DMS53 treated with DMSO at 0.1 percent for 48 hours (cell line): ENCODE data around the gene PRKCB.

Source experiments
- DNase-seq: peaks from one replicate; lab custom pipeline; 2025; ENCODE audit not compliant: unreplicated experiment; lab: John Stamatoyannopoulos, UW

Gene PRKCB

DNA sequence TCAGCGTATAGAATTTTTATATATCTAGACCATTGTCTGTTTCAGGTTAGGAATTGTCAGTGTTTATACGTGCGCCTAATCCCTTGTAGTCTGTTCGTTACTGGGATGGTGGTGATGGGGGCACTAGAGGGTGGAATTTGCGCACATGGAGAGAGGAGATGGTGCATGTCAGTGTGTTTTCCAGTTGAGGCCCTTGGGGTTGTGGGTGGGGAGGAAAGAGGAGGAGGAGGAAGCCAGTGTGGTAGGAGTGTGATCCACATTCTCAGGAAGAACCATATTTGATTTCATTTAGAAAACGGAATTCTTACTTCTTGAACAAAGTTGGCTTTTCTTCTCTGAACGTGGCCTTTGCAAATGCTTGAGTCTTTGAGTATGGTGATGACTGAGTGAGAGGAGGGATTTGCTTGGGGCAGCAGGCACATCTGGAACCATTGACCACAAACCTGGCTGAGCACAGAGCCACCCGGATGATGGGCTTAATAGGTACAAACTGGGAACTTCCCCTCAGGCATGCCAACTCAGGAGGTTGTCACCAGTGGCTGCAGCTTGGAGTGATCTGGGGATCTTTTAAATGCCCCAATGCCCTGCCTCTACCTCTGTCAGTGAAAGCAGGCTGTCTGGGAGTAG lies 98.9 kb downstream of the PRKCB start:
- DNase-seq: no peak

GRCh38 chr16:23940111-23940510 lies 104.3 kb downstream of the PRKCB start:
- no peak for DNase-seq

- DNase-seq: no peak
Observed at GRCh38 chr16:23941025-23941424, 105.2 kb downstream of the PRKCB start.

DNA sequence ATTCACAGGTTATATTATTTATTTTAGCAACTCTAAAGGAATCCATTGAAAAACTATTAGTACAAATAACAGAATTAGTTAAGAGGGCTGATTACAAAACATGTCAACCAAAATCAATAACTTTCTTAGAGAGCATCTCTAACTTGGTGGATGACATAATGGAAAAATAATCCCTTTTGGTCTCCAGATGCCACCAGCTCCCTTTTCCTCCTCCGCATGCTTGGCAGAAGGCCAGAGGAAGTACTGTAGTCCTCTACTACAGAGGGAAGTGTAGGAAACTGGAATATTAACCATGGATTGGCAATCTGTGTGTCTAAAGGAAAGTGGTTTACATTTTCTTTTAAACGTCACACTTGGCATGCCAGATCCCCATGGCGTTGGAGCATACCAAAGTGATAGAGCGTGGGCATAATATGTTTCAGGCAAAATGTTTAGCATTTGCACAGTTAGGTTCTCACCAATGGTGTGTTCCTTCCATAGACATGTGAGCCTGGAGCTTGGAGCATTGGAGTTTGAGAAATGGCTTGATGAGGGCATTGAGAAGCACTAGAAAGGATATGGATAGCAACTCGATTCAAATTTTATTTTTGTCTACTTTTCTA lies 106.3 kb downstream of the PRKCB start:
- DNase-seq: no peak

DNA sequence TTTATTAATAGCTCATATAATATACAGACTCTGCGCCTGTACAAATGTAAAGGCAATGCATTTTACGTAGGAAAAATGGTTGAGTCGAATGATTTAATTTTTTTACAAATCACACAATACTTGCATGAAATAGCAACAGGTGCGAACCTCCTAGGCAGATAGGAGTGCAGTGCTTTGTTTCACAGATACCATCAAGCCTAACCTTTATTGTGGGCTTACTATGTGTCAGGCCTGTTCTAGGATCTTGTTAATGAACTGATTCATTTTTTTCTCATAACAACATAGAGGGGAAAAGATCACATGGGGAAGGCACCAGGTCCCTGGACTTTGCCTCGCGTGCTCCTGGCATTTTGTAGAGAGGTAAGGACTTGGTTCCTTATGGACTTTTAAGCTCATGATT lies 107.8 kb downstream of the PRKCB start:
- no peak for DNase-seq

GRCh38 chr16:23944381-23944780 lies 108.6 kb downstream of the PRKCB start:
- no peak for DNase-seq

DNA sequence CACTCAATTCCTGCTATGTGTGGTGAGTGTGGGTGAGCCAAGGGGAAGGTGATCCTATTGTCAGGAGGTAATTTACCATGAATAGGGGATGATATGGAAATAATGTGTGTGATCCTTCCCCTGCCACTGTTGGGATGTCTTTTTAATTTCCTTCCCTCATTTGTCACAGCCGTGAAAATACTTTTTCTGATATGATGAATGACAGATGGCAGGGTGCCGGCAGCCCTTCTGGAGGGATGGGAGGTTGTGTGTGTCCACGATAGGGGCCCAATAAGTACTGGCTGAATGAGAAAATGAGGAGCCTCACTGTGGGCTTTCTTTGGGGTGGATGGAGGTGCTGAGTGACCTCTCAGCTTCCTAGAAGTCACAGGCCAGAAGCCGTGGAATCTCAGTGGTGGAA lies 109.5 kb downstream of the PRKCB start:
- no peak for DNase-seq

GRCh38 chr16:23947838-23948237 lies 112.1 kb downstream of the PRKCB start:
- no peak for DNase-seq

DNA sequence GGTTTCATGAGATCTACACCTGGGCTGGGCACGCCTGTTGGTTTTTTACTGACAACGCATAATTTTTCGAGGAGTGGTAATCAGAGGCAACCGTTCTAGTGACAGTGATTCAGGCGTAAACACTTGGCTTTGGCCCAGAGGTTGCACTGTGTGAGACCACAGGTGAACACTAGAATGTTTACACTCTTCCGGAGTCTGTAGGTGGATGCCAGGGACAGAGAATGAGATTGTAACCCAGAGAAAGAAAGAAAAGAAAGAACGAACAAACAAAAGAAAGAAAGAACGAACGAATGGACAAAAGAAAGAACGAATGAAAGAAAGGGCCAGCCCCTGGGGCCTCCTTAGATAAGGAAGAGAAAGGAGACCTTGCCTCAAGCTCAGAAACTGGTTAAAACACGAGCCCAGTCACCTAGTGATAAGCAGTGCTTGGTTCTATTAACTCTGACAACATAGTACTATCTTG lies 113.2 kb downstream of the PRKCB start:
- DNase-seq: no peak

GRCh38 chr16:23949630-23950290 lies 114.0 kb downstream of the PRKCB start:
- no peak for DNase-seq

DNA sequence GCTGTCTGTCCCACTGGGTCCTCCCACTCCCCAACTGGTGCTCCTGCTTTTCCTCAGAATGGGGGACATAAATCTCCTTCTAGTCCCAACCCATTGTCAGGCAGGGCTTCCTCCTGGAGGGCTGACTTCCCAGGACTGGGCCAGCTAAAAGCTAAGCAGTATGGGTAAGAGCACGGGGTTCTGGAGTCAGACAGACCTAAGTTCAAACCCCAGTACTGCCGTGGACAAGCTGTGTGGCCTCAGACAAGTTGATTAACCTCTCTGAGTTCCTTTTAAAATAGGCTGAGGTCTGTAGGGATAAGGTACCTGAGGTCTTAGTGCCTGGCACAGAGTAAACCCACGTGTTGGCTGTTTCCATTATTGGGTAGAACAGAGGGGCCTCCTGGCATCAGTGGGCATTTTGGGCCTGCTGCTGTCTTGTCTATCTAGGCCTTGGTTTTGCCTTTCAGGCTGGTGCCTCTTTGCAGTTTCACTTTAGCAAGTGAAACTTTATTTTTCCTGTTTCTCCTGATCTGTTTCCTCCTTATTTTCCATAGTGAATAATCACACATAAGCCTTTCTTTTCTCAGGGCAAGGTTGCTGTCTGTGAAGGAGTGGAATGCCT lies 114.6 kb downstream of the PRKCB start:
- no peak for DNase-seq

DNA sequence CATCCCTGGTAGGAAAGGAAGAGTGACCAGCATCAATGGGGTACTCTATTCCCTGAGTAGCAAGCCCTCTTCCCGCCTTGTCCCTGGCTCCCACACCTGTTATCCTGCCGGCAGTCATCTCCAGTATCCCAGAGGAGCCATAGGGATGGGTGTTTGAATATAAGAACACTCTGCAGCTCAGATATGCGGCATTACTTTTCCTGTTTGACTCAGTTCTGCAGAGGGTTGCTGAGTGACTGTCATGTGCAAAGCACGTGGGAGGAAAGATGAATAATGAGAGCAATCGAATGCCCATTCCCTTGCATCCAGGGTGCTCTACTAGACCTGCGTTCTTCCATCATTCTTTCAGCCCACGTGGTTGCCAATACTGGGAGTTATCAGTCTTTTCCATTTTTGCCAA lies 115.1 kb downstream of the PRKCB start:
- no peak for DNase-seq

DNA sequence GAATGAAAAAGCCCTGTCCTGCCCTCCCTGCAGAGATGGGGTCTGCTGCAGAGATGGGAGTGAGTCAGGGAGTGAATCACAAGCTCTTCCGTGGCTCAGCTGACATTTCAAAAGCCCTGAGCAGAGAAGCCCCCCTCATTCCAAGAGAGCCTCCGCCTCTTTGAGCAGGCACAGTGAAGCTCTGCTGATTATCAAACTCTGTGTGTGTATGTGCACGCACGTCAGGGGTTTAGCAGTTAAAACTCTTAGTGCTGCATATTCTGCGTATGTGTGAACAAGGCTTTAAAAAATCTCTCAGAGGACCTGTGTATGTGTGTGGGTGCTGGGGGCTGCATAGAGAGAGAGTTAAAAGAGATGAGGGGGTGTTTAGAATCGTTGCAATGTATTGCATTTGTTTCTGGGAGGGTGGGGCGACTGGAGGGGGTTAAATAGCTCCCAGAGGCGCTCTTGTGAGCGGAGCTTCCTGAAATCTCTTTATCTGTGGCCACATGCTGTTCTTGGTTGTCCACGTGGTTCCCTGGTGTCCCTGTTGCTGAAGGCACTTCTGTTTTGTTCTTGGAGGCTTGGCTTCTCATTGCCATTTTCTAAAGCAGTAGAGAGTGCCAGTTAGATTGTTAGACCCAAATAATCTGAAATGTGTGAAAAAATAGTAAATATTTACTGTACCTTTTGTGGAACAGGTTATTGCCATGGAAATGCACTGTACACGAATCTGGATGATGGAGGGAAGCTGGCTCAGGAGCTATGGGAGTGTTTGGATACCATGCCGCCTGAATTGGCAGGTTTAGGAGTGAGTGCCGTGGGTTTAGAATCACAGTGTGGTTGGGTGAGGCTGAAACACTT lies 116.6 kb downstream of the PRKCB start:
- no peak for DNase-seq

- DNase-seq: no peak
Observed at GRCh38 chr16:23952971-23953300, 117.2 kb downstream of the PRKCB start.

- no peak for DNase-seq
Observed at GRCh38 chr16:23953476-23953875, 117.7 kb downstream of the PRKCB start.

DNA sequence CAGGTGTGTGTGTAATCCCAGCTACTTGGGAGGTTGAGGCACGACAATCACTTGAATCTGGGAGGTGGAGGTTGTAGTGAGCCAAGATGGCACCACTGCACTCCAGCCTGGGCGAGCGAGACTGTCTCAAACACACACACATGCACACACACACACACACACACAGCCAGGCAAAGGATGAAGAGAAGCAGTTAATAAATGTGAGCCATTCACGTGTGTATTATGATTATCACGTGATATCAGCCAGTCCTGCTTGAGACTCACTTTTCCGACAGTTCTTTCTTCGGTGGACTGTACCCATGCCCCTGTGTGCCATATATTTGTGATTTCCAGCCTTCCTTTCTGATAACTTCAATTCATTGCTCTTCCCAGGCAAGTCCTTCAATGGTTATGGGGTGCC lies 119.3 kb downstream of the PRKCB start:
- DNase-seq: no peak

GRCh38 chr16:23957287-23957686 lies 121.5 kb downstream of the PRKCB start:
- no peak for DNase-seq

GRCh38 chr16:23959072-23959751 lies 123.4 kb downstream of the PRKCB start:
- no peak for DNase-seq

GRCh38 chr16:23959752-23960072 lies 123.9 kb downstream of the PRKCB start:
- no peak for DNase-seq

DNA sequence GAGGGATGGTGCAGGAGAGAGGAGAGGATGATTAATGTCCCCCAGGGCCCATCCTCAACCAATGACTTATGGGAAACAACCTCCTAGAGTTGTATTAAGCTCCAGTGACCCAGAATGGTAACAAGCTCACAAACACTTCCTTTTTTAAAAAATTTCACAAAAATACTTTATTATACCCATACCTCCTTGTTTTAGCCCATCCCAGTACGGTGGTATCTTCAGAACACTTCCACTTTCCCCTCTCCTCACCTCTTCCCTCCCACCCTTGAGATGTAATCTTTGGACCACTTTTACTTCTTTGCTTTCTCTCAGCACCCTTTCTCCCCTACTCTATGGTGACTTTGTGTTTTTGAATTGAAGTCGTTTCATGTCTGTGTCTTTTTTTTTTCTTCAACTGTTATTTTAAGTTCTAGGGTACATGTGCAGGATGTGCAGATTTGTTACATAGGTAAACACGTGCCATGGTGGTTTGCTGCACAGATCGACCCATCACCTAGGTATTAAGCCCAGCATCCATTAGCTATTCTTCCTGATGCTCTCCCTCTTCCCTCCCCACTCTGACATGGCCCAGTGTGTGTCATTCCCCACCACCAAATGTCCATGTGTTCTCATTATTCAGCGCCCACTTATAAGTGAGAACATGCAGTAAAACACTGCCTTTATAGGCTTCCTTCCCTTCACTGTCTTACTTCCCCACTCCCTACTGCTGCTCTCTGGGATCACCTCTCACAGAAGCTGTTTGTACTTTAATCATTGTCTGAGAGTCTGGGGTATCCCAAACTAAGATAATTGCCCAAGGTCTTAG lies 124.5 kb downstream of the PRKCB start:
- no peak for DNase-seq
